GM12878 (cell line): ENCODE data around the gene SNED1. TPM values are rescaled to one million over a fixed set of nuclear protein-coding genes. Genes with fewer than 3 reads are reported as not detected.

Experiments
- ATAC-seq: fragments of 200-7000 bp; cut with Tn5 transposase; 3 replicates; pipeline ENCODE4 v1.9.1; 2020; ENCODE audit warnings: mild to moderate bottlenecking, moderate library complexity
- BruUV-seq: library from RNA; stranded (reverse); fragments of 400-500 nt; replicated peaks from 2 replicates; lab custom pipeline; 2021; lab: Mats Ljungman, UMichigan
- CTCF ChIA-PET: fragments of 300-600 bp; sonication (Branson Sonifier 250); formaldehyde crosslinking; extraction: SDS; loops from one replicate; lab custom pipeline; 2021; ENCODE audit warnings: inconsistent platforms; lab: Yijun Ruan, JAX
- POLR2A ChIA-PET: fragments of 350-600 bp; formaldehyde crosslinking; extraction: SDS; loops from one replicate; lab custom pipeline; 2021; ENCODE audit warnings: inconsistent platforms; lab: Charles Lee
- RAD21 ChIA-PET: fragments of 300-600 bp; sonication (Branson Sonifier 250); formaldehyde crosslinking; loops from one replicate; lab custom pipeline; 2023; ENCODE audit warnings: antibody characterized with exemption; ENCODE audit not compliant: unreplicated experiment; lab: Charles Lee
- SMC1A ChIA-PET: fragments of 300-600 bp; sonication (Branson Sonifier 250); formaldehyde crosslinking; loops from one replicate; lab custom pipeline; 2023; ENCODE audit not compliant: unreplicated experiment, uncharacterized antibody; lab: Charles Lee
- DNase-seq: peaks from one replicate; pipeline ENCODE4 v3.0.0-alpha.2; 2011; ENCODE audit warnings: low read depth, low spot score
- FAIRE-seq: peaks from 3 replicates; lab custom pipeline; 2011; peaks lifted over from hg19 to GRCh38; lab: Jason Lieb, UNC
- H2AFZ ChIP-seq: 2 replicates; pipeline ENCODE4 v1.6.0; 2011; ENCODE audit warnings: low read depth, low read length, control low read depth; ENCODE audit not compliant: control insufficient read depth
- H3K27ac ChIP-seq: 2 replicates; pipeline ENCODE4 v1.5.1; 2011; ENCODE audit warnings: control low read depth; ENCODE audit not compliant: control insufficient read depth, insufficient read depth
- H3K27me3 ChIP-seq, 2 experiments: replicated peaks in 1 of 2; 2 replicates each; pipeline versions ENCODE4 v1.6.0 to v1.6.1; 2011; ENCODE audit warnings: low read length in 1 of 2; ENCODE audit not compliant: control insufficient read depth in 2 of 2, insufficient read depth in 2 of 2
- H3K36me3 ChIP-seq, 2 experiments: 2 replicates each; pipeline ENCODE4 v1.5.1; 2011; ENCODE audit warnings: low read length in 1 of 2; ENCODE audit not compliant: control insufficient read depth in 2 of 2, insufficient read depth in 2 of 2
- H3K4me1 ChIP-seq: 2 replicates; pipeline ENCODE4 v1.6.1; 2011; ENCODE audit warnings: mild to moderate bottlenecking, low read length, moderate library complexity, mixed read lengths; ENCODE audit not compliant: control insufficient read depth, insufficient read depth
- H3K4me2 ChIP-seq: 2 replicates; pipeline ENCODE4 v1.6.0; 2011; ENCODE audit warnings: control low read depth; ENCODE audit not compliant: control insufficient read depth, insufficient read depth
- H3K4me3 ChIP-seq: fragments of 200-600 bp; sonication (generic); 2 replicates; pipeline ENCODE4 v1.5.1; 2016
- H3K79me2 ChIP-seq: 2 replicates; pipeline ENCODE4 v1.6.0; 2011; ENCODE audit warnings: low read length; ENCODE audit not compliant: control insufficient read depth, insufficient read depth
- H3K9ac ChIP-seq: 2 replicates; pipeline ENCODE4 v1.8.0; 2011; ENCODE audit warnings: low read length, control low read depth, mixed read lengths; ENCODE audit not compliant: control insufficient read depth, insufficient read depth
- H3K9me3 ChIP-seq: replicated peaks from 3 replicates; pipeline ENCODE4 v1.5.1; 2011; ENCODE audit warnings: mild to moderate bottlenecking, low read length; ENCODE audit not compliant: control insufficient read depth, insufficient read depth
- H4K20me1 ChIP-seq: 2 replicates; pipeline ENCODE4 v1.6.0; 2011; ENCODE audit not compliant: control insufficient read depth, insufficient read depth
- BACH1 ChIP-seq: fragments of 450-650 bp; IDR thresholded peaks from 2 replicates; pipeline ENCODE4 v1.6.1; 2017; ENCODE audit warnings: mild to moderate bottlenecking, borderline replicate concordance
- CEBPZ ChIP-seq: fragments of 150-350 bp; IDR thresholded peaks from 2 replicates; pipeline ENCODE4 v1.6.1; 2016; ENCODE audit warnings: low read depth, low read length
- CHD4 ChIP-seq: fragments of 200-600 bp; sonication (generic); IDR thresholded peaks from 2 replicates; pipeline ENCODE4 v1.6.1; 2016; ENCODE audit warnings: mild to moderate bottlenecking
- E2F8 ChIP-seq: fragments of 450-650 bp; IDR thresholded peaks from 2 replicates; pipeline ENCODE4 v1.6.1; 2018; ENCODE audit warnings: mild to moderate bottlenecking, low read depth, moderate library complexity; ENCODE audit not compliant: partially characterized antibody
- HDAC6 ChIP-seq: fragments of 200-600 bp; sonication (generic); IDR thresholded peaks from one replicate; pipeline ENCODE4 v1.8.0; 2017; ENCODE audit warnings: antibody characterized with exemption; ENCODE audit not compliant: unreplicated experiment
- KLF5 ChIP-seq: fragments of 450-650 bp; IDR thresholded peaks from 2 replicates; pipeline ENCODE4 v1.6.1; 2014; ENCODE audit warnings: mild to moderate bottlenecking; ENCODE audit not compliant: partially characterized antibody
- NBN ChIP-seq: fragments of 450-650 bp; IDR thresholded peaks from 2 replicates; pipeline ENCODE4 v1.6.1; 2016
- NKRF ChIP-seq: fragments of 450-650 bp; conservative IDR thresholded peaks from 2 replicates; pipeline ENCODE4 v1.6.1; 2017; ENCODE audit warnings: mild to moderate bottlenecking, moderate library complexity
- NR2F1 ChIP-seq: fragments of 450-650 bp; conservative IDR thresholded peaks from 2 replicates; pipeline ENCODE4 v1.6.1; 2017; ENCODE audit warnings: mild to moderate bottlenecking
- SREBF2 ChIP-seq: IDR thresholded peaks from 2 replicates; pipeline ENCODE4 v1.6.1; 2012; ENCODE audit warnings: mild to moderate bottlenecking, low read length
- SUPT20H ChIP-seq: IDR thresholded peaks from 2 replicates; pipeline ENCODE4 v1.6.1; 2011; ENCODE audit warnings: low read depth, mild to moderate bottlenecking, low read length, moderate library complexity, borderline replicate concordance; ENCODE audit not compliant: control insufficient read depth
- SUZ12 ChIP-seq: fragments of 200-600 bp; sonication (generic); IDR thresholded peaks from one replicate; pipeline ENCODE4 v1.6.1; 2018; ENCODE audit warnings: antibody characterized with exemption, mild to moderate bottlenecking; ENCODE audit not compliant: unreplicated experiment
- TAF1 ChIP-seq: IDR thresholded peaks from 2 replicates; pipeline ENCODE4 v1.6.1; 2011; ENCODE audit warnings: mild to moderate bottlenecking, low read depth, low read length, borderline replicate concordance
- TBL1XR1 ChIP-seq: IDR thresholded peaks from 2 replicates; pipeline ENCODE4 v1.6.1; 2012; ENCODE audit warnings: low read depth, low read length, improper control_type of control experiment
- ZBTB33 ChIP-seq: fragments of 450-650 bp; IDR thresholded peaks from 2 replicates; pipeline ENCODE4 v1.6.1; 2017; ENCODE audit warnings: mild to moderate bottlenecking
- ZNF24 ChIP-seq: fragments of 450-650 bp; IDR thresholded peaks from 2 replicates; pipeline ENCODE4 v1.6.1; 2017; ENCODE audit warnings: antibody characterized with exemption, mild to moderate bottlenecking
- WGBS: methylation state at CpG from one replicate; pipeline ENCODE4 v1.1.6; 2016; ENCODE audit warnings: low lambda C conversion rate; ENCODE audit not compliant: insufficient replicate concordance, insufficient coverage; ENCODE audit errors: missing lambda C conversion rate; 5-methylcytosine and 5-hydroxymethylcytosine counted together
- in situ Hi-C: fragments of 300-500 bp; cut with MboI; formaldehyde crosslinking; loops from 9 replicates; pipeline ENCODE4 v1.14.3; 2018; ENCODE audit warnings: mixed read lengths
- intact Hi-C: fragments of 100-400 bp; cut with micrococcal nuclease; formaldehyde crosslinking; loops from one replicate; pipeline ENCODE4 v1.14.2; 2022; ENCODE audit not compliant: unreplicated experiment
- polyA plus RNA-seq, 11 experiments: library from polyadenylated mRNA; depleted of rRNA in 4 of 11; unstranded in 6 of 11; stranded (reverse) in 5 of 11; fragments of >200 nt; fragmentation: Nextera tagmentation in 4 of 11; fragmentation: Illumina TruSeq in 1 of 11; extraction: Ambion mirVana in 4 of 11; extraction: Trizol in 1 of 11; gene quantifications; 1 replicate in 1 of 11; 2 replicates in 10 of 11; pipeline versions ENCODE4 v1.2.1 to v1.2.3, GENCODE V29; 2011 to 2016; ENCODE audit warnings: inconsistent platforms in 2 of 11, missing spikeins in 2 of 11, low read depth in 1 of 11
- total RNA-seq, 4 experiments: library from RNA; depleted of rRNA in 3 of 4; stranded (reverse); fragments of >200 nt in 3 of 4; fragmentation: Illumina TruSeq in 1 of 4; extraction: Trizol in 1 of 4; gene quantifications; 2 replicates each; pipeline versions ENCODE4 v1.2.1 to v1.2.3, GENCODE V29; 2013 to 2021

Gene SNED1
- total and polyA plus RNA-seq, 10 of the 15 experiments (the other 5 are each of a cell fraction or from before 2014, with no cell fraction given), result 0.05 to 8.4 (median 3.0) TPM

GRCh38 chr2:241000831-241001321 is 2.5 kb downstream of the SNED1 start:
- Histone ChIP-seq H4K20me1 (no peaks in the 10 kb centered on the region), H2AFZ (no peak overlapping the region), H3K9ac (no peak overlapping the region), H3K4me3 (no peak overlapping the region), H3K27ac (no peak overlapping the region), H3K27me3 (peaks cover 1 to 3% of the 10 kb centered on the region in 2 experiments; a peak in 3 of 4 replicates), H3K79me2 (no peaks in the 10 kb centered on the region), H3K4me2 (no peak overlapping the region), H3K9me3 (peaks cover 5% of the 10 kb centered on the region), H3K4me1 (no peaks in the 10 kb centered on the region), H3K36me3 (no peaks in the 10 kb centered on the region)
- ATAC-seq (no peak), FAIRE-seq (no peak), DNase-seq (no peak)
- in situ Hi-C loops, result no loop called here
- ChIA-PET RAD21 (no interaction called here), POLR2A (no interaction called here), SMC1A (no interaction called here), CTCF (no interaction called here)
- no TSS peak for BruUV-seq
- intact Hi-C loops, result no loop called here
- WGBS, result 55% methylated on average over 9 of the region's 9 CpGs
- TF ChIP-seq HDAC6, result no peak
- TF ChIP-seq CEBPZ, result no peak
- TF ChIP-seq E2F8, result no peak
- TF ChIP-seq SREBF2, result no peak
- TF ChIP-seq ZBTB33, result no peak
- TF ChIP-seq SUPT20H, result no peak
- no peak for TF ChIP-seq KLF5
- TF ChIP-seq ZNF24, result no peak
- no peak for TF ChIP-seq BACH1
- no peak for TF ChIP-seq NKRF
- TF ChIP-seq NR2F1, result no peak
- TF ChIP-seq NBN, result no peak
- TF ChIP-seq SUZ12, result no peak
- no peak for TF ChIP-seq TBL1XR1
- no peak for TF ChIP-seq TAF1
- no peak for TF ChIP-seq CHD4
